PC-9 (cell line): ENCODE data around the gene IFRD2. TPM values are rescaled to one million over a fixed set of nuclear protein-coding genes. Genes with fewer than 3 reads are reported as not detected.

Experiments
- BruUV-seq: library from RNA; stranded (reverse); fragments of 400-500 nt; replicated peaks from 2 replicates; lab custom pipeline; 2021; lab: Mats Ljungman, UMichigan
- CTCF ChIA-PET: fragments of 300-600 bp; sonication (Branson Sonifier 250); formaldehyde crosslinking; loops from one replicate; lab custom pipeline; 2022; ENCODE audit warnings: antibody characterized with exemption; lab: Charles Lee
- POLR2A ChIA-PET: fragments of 300-600 bp; sonication (Branson Sonifier 250); formaldehyde crosslinking; loops from one replicate; lab custom pipeline; 2022; ENCODE audit warnings: antibody characterized with exemption; ENCODE audit not compliant: unreplicated experiment; lab: Charles Lee
- DNase-seq, 2 experiments: peaks; one replicate each; pipeline versions ENCODE4 v3.0.0 to v3.0.0-alpha.2; 2015 to 2022; ENCODE audit warnings: mixed read lengths in 1 of 2
- H2AFZ ChIP-seq: fragments of 200-600 bp; sonication (generic); 2 replicates; pipeline ENCODE4 v1.8.1; 2017; ENCODE audit warnings: antibody characterized with exemption
- H3F3A ChIP-seq: fragments of 200-600 bp; sonication (generic); 2 replicates; pipeline ENCODE4 v1.8.1; 2017; ENCODE audit warnings: antibody characterized with exemption, mild to moderate bottlenecking, low read depth; ENCODE audit not compliant: insufficient read depth
- H3K27ac ChIP-seq: fragments of 200-600 bp; sonication (generic); 2 replicates; pipeline ENCODE4 v1.6.1; 2016; ENCODE audit warnings: mixed run types
- H3K27me3 ChIP-seq: fragments of 200-600 bp; sonication (generic); 2 replicates; pipeline ENCODE4 v1.6.1; 2016; ENCODE audit warnings: low read depth, mixed run types; ENCODE audit not compliant: insufficient read depth
- H3K36me3 ChIP-seq: fragments of 200-600 bp; sonication (generic); 2 replicates; pipeline ENCODE4 v1.6.1; 2016; ENCODE audit warnings: low read depth, mixed run types
- H3K4me1 ChIP-seq: fragments of 200-600 bp; sonication (generic); replicated peaks from 2 replicates; pipeline ENCODE4 v1.6.1; 2016; ENCODE audit warnings: mixed run types; ENCODE audit not compliant: insufficient read depth
- H3K4me2 ChIP-seq: fragments of 200-600 bp; sonication (generic); 2 replicates; pipeline ENCODE4 v1.6.1; 2017; ENCODE audit warnings: mixed run types
- H3K4me3 ChIP-seq: fragments of 200-600 bp; sonication (generic); 2 replicates; pipeline ENCODE4 v1.6.1; 2016; ENCODE audit warnings: mixed run types
- H3K79me2 ChIP-seq: fragments of 200-600 bp; sonication (generic); 2 replicates; pipeline ENCODE4 v1.6.1; 2017; ENCODE audit warnings: low read depth, mixed run types
- H3K9me2 ChIP-seq: fragments of 200-600 bp; sonication (generic); 2 replicates; pipeline ENCODE4 v1.8.1; 2017; ENCODE audit warnings: mild to moderate bottlenecking; ENCODE audit not compliant: insufficient read depth
- H3K9me3 ChIP-seq: fragments of 200-600 bp; sonication (generic); 2 replicates; pipeline ENCODE4 v1.8.1; 2016; ENCODE audit warnings: low read depth; ENCODE audit not compliant: insufficient read depth
- H4K20me1 ChIP-seq: fragments of 200-600 bp; sonication (generic); 2 replicates; pipeline ENCODE4 v1.8.1; 2017; ENCODE audit not compliant: insufficient read depth
- CTCF ChIP-seq: fragments of 200-600 bp; sonication (generic); conservative IDR thresholded peaks from 2 replicates; pipeline ENCODE4 v1.6.1; 2017; ENCODE audit warnings: mixed run types, antibody characterized with exemption, mild to moderate bottlenecking, moderate library complexity
- EZH2 ChIP-seq: fragments of 200-600 bp; sonication (generic); IDR thresholded peaks from 2 replicates; pipeline ENCODE4 v1.8.0; 2017; ENCODE audit warnings: antibody characterized with exemption, low read depth
- intact Hi-C: fragments of 100-400 bp; cut with micrococcal nuclease; formaldehyde crosslinking; loops from one replicate; pipeline ENCODE4 v1.10.0; 2022; ENCODE audit not compliant: unreplicated experiment
- total RNA-seq: library from RNA; stranded (reverse); gene quantifications from 2 replicates; pipeline ENCODE4 v1.2.3, GENCODE V29; 2021

The IFRD2 gene
- total RNA-seq, 1 experiment from 2014 or later: 93.1 TPM

- intact Hi-C loops: no loop called here
- no peak overlapping the region for H3K4me2 ChIP-seq
- peaks cover 17% of the 10 kb centered on the region for H3K79me2 ChIP-seq
- H3K9me2 ChIP-seq: no peaks in the 10 kb centered on the region
- H3K4me1 ChIP-seq: peaks cover 3% of the 10 kb centered on the region; the same call in 1 of the 2 replicates
- no peak overlapping the region for H3K4me3 ChIP-seq
- ChIA-PET CTCF (no interaction called here), POLR2A (no interaction called here)
- no peak overlapping the region for H2AFZ ChIP-seq
- H4K20me1 ChIP-seq: no peaks in the 10 kb centered on the region; the same call in 1 of the 2 replicates
- no peaks in the 10 kb centered on the region for H3K27me3 ChIP-seq
- no peak overlapping the region for H3K27ac ChIP-seq
- H3F3A ChIP-seq: peaks cover 21% of the 10 kb centered on the region
- H3K9me3 ChIP-seq: no peaks in the 10 kb centered on the region
- H3K36me3 ChIP-seq: no peaks in the 10 kb centered on the region
- no peak for DNase-seq
- no peak for TF ChIP-seq CTCF
- no peak for TF ChIP-seq EZH2
- no TSS peak for BruUV-seq
Observed at GRCh38 chr3:50326182-50326541, 33.9 kb upstream of the IFRD2 start.

GRCh38 chr3:50325497-50326181 lies 33.4 kb upstream of the IFRD2 start:
- BruUV-seq: no TSS peak

GRCh38 chr3:50325113-50325480 lies 32.9 kb upstream of the IFRD2 start:
- H3K9me3 ChIP-seq: no peaks in the 10 kb centered on the region
- no peak overlapping the region for H3K27ac ChIP-seq
- intact Hi-C loops: no loop called here
- no peaks in the 10 kb centered on the region for H3K27me3 ChIP-seq
- H3K79me2 ChIP-seq: peaks cover 24% of the 10 kb centered on the region
- H3K4me1 ChIP-seq: peaks cover 7% of the 10 kb centered on the region
- H4K20me1 ChIP-seq: peaks cover 3% of the 10 kb centered on the region; the same call in 1 of the 2 replicates
- no peaks in the 10 kb centered on the region for H3K9me2 ChIP-seq
- TF ChIP-seq EZH2 (no peak), CTCF (no peak)
- no peak for DNase-seq
- POLR2A ChIA-PET: no interaction called here
- no peak overlapping the region for H2AFZ ChIP-seq
- H3K4me3 ChIP-seq: no peak overlapping the region
- H3K36me3 ChIP-seq: no peaks in the 10 kb centered on the region
- no TSS peak for BruUV-seq
- peaks cover 21% of the 10 kb centered on the region for H3F3A ChIP-seq
- no peak overlapping the region for H3K4me2 ChIP-seq
- CTCF ChIA-PET: interaction anchor here (1.6 kb wide), 1 partner anchor 22 kb away, joined by 4 read pairs; the partner anchor contains the start of gene HYAL1

More at GRCh38 chr3:50325497-50326181, 33.4 kb upstream of the IFRD2 start:
- H3K27me3 ChIP-seq: no peaks in the 10 kb centered on the region
- H3K27ac ChIP-seq: no peak overlapping the region
- H3K9me3 ChIP-seq: no peaks in the 10 kb centered on the region
- H3K36me3 ChIP-seq: no peaks in the 10 kb centered on the region
- H3K4me3 ChIP-seq: no peak overlapping the region
- CTCF ChIA-PET: interaction anchor here (1.6 kb wide), 1 partner anchor 22 kb away, joined by 4 read pairs; the partner anchor contains the start of gene HYAL1
- no peaks in the 10 kb centered on the region for H3K9me2 ChIP-seq
- intact Hi-C loops: no loop called here
- H3F3A ChIP-seq: peaks cover 21% of the 10 kb centered on the region
- H3K4me2 ChIP-seq: no peak overlapping the region
- no peaks in the 10 kb centered on the region; the same call in 1 of the 2 replicates for H4K20me1 ChIP-seq
- no peak overlapping the region for H2AFZ ChIP-seq
- DNase-seq: no peak
- POLR2A ChIA-PET: no interaction called here
- TF ChIP-seq EZH2 (no peak), CTCF (no peak)
- H3K4me1 ChIP-seq: peaks cover 3% of the 10 kb centered on the region; the same call in 1 of the 2 replicates
- H3K79me2 ChIP-seq: peaks cover 19% of the 10 kb centered on the region
